ENCODE measurements around the gene CLIP3.
"Not testable (repeated sequence)": the region's sequence is repeated elsewhere in the genome, so short reads cannot be mapped to it uniquely, and the experiment has no call there.

The CLIP3 gene

GRCh38 chr19:36032251-36033104, at the start of gene CLIP3:
CLIP3 (minus strand) TSS chr19:36032873; CDS start chr19:36032357, 516 bp downstream.
- FAIRE-seq (no peak), DNase-seq (ENCODE audit: insufficient read length, low spot score) (peak; percentile 66)

GRCh38 chr19:36081894-36082293, 49.2 kb upstream of the CLIP3 start:
- FAIRE-seq, result no peak
- no peak for DNase-seq (ENCODE audit: insufficient read length, low spot score)

- no peak for DNase-seq (ENCODE audit: insufficient read length, low spot score)
- FAIRE-seq, result no peak
Observed at GRCh38 chr19:36081385-36081784, 48.7 kb upstream of the CLIP3 start.

- DNase-seq (ENCODE audit: insufficient read length, low spot score) (no peak), FAIRE-seq (no peak)
Observed at GRCh38 chr19:36079389-36079945, 46.8 kb upstream of the CLIP3 start.

GRCh38 chr19:36073121-36073876, 40.6 kb upstream of the CLIP3 start:
- no peak for DNase-seq (ENCODE audit: insufficient read length, low spot score)
- FAIRE-seq, result no peak

GRCh38 chr19:36072081-36072480, 39.4 kb upstream of the CLIP3 start:
- no peak for DNase-seq (ENCODE audit: insufficient read length, low spot score)
- no peak for FAIRE-seq

GRCh38 chr19:36068810-36069499, 36.3 kb upstream of the CLIP3 start:
- not testable (repeated sequence) for DNase-seq (ENCODE audit: insufficient read length, low spot score); FAIRE-seq

- no peak for FAIRE-seq
- no peak for DNase-seq (ENCODE audit: insufficient read length, low spot score)
Observed at GRCh38 chr19:36067681-36068080, 35.0 kb upstream of the CLIP3 start.

GRCh38 chr19:36064826-36065225, 32.2 kb upstream of the CLIP3 start:
- no peak for DNase-seq (ENCODE audit: insufficient read length, low spot score)
- no peak for FAIRE-seq

GRCh38 chr19:36061367-36061766, 28.7 kb upstream of the CLIP3 start:
- FAIRE-seq (no peak), DNase-seq (ENCODE audit: insufficient read length, low spot score) (no peak)

- DNase-seq (ENCODE audit: insufficient read length, low spot score) (no peak), FAIRE-seq (no peak)
Observed at GRCh38 chr19:36060430-36060829, 27.8 kb upstream of the CLIP3 start.

GRCh38 chr19:36059180-36059910, 26.7 kb upstream of the CLIP3 start:
- FAIRE-seq, result no peak
- DNase-seq (ENCODE audit: insufficient read length, low spot score), result no peak

GRCh38 chr19:36058481-36059179, 26.0 kb upstream of the CLIP3 start:
- FAIRE-seq, result no peak
- DNase-seq (ENCODE audit: insufficient read length, low spot score), result no peak

- FAIRE-seq (no peak), DNase-seq (ENCODE audit: insufficient read length, low spot score) (peak; percentile 88)
Observed at GRCh38 chr19:36054733-36055686, 22.3 kb upstream of the CLIP3 start, which contains the start of gene WDR62. WDR62 (plus strand) TSS chr19:36054897; CDS start chr19:36054972, 75 bp downstream.

GRCh38 chr19:36054119-36054732, 21.6 kb upstream of the CLIP3 start, which contains the start of gene THAP8:
THAP8 (minus strand) TSS chr19:36054285; CDS start chr19:36054217, 68 bp downstream.
- FAIRE-seq, result peak; percentile 98

GRCh38 chr19:36051637-36052036, 19.0 kb upstream of the CLIP3 start:
- no peak for DNase-seq (ENCODE audit: insufficient read length, low spot score)
- no peak for FAIRE-seq

More at GRCh38 chr19:36054119-36054732, 21.6 kb upstream of the CLIP3 start, which contains the start of gene THAP8:
- DNase-seq (ENCODE audit: insufficient read length, low spot score), result peak; percentile 95

GRCh38 chr19:36051236-36051635, 18.6 kb upstream of the CLIP3 start:
- FAIRE-seq (no peak), DNase-seq (ENCODE audit: insufficient read length, low spot score) (no peak)

Data from GM19239 (cell line).